Muscle of back (tissue), 11 donors: ENCODE data around the gene SPTBN4. TPM values are rescaled to one million over a fixed set of nuclear protein-coding genes. Genes with fewer than 3 reads are reported as not detected.

Experiments
- DNase-seq, 3 donors: peaks; one replicate each; pipeline versions ENCODE4 v3.0.0 to v3.0.0-alpha.2; 2013
- polyA plus RNA-seq, 10 donors: library from polyadenylated mRNA; unstranded; fragments of 120-200 nt; gene quantifications; one replicate each; pipeline ENCODE4 v1.2.1, GENCODE V29; 2013; ENCODE audit not compliant: insufficient read length in 10 of 10

SPTBN4 gene
- polyA plus RNA-seq, 10 donors, result 0.25 to 0.81 (median 0.49) TPM

DNA sequence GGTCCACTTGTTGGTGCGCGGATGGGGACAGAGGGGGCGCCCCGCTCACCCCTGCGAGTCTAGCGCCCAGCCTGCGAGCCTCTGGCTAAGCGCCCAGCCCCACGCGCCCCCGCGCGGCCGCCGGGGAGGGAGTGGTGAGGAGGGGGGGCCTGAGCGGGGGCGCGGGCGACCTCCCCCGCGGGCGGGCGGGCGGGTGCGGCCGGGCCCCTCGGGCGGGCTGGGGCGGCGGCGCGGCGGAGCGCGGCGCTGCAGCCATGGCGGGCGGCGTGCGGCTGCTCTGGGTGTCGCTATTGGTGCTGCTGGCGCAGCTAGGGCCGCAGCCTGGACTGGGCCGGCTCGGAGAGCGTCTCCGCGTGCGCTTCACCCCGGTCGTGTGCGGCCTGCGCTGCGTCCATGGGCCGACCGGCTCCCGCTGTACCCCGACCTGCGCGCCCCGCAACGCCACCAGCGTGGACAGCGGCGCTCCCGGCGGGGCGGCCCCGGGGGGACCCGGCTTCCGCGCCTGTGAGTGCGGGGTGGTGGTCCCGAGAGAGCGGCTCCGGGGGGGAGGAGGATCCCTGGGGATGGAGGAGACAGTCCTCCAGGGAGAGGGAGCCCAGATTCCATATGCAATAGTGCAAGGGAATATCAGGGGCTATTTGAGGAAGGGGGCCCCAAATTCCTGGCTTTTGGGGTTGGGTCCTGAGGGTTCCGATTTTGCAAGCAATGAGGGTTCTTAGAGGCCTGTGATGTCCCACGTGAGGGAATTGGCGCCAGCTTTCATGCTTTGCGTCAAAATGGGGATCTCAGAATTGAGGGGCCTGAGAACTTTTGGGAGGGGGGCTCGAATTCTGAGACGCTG lies 134.6 kb downstream of the SPTBN4 start, which contains the start of gene LTBP4:
TSS of gene LTBP4 (plus strand) at position 236 of the 841 bp plus-strand sequence. CDS start at position 255, 19 bp downstream.
- DNase-seq, result peak in 1 of 3 donors; percentile 71

DNA sequence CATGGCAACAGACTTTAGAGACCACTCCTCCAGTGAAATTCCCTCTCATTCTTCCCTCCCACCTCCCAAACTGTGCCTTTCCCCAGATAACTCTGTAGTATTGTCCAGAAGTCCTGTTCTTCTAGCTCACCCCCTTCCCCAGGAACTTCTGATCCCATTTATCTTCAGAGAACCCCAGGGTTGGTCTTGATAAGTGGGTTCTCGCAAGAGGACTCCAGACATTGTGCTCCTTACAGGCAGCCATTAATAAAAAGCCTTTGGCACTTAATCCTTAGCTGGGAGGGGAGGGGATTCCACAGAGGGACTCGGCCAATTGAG lies 136.2 kb downstream of the SPTBN4 start:
- DNase-seq, result no peak

DNA sequence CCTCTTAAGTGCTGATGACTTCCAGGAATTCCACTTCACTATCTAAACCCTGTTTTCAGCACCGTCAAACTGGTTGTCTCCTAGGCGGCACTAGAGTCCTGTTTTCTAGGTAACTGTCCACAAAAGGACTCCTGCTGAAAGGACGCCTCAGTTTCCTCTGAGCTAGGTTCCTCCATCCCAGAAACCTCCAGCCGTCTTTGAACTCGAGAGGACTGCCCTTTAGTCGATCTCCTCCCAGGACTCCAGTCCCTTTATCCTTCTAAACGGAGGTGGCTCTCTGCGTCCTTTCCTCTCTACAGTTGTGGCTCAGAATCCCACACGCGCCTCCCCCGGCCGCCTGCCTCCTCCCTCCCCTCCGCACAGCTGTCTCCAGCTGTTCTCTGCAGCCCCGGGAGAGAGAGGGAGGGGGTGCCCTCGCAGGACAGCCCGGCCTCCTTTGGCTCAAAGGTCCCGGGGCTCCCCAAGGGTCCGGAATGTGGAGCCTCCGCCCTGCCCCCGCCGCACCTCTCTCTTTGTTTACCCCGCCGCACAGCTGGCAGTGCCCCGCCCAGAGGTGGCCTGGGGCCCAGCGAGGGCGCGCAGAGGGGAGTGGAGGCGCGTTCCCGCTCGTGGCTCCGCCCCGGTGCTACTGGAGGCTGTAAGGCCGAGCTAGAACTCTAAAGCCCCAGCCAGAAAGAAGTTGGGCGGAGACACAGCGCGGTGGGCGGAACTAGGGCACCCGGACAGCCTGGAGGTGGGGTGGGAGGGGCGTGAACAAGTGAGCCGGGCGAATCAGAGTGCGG lies 136.8 kb downstream of the SPTBN4 start:
- DNase-seq, result peak; percentile 94 to 99 (median 96)

DNA sequence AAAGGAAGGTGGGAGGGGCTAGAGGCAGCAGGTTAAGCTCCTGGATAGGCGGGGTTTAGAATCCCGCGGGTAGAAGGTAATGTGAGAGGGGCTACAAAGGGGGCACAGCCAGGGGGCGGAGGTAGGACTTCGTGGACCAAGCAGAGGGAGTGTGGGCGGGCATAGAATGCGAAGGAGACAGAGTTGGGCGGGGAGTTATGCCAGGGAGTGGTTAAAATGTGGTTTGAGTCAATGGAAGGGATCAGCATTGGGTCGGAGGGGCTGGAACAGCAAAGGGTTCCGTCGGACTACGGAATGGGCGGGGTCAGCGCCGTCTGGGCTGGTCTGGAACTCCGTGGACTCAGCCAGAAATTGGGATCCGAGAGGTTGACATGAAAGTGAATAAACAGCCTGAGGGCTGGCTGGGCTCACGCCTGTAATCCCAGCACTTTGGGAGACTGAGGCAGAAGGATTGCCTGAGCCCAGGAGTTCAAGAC lies 137.4 kb downstream of the SPTBN4 start:
- no peak for DNase-seq

DNA sequence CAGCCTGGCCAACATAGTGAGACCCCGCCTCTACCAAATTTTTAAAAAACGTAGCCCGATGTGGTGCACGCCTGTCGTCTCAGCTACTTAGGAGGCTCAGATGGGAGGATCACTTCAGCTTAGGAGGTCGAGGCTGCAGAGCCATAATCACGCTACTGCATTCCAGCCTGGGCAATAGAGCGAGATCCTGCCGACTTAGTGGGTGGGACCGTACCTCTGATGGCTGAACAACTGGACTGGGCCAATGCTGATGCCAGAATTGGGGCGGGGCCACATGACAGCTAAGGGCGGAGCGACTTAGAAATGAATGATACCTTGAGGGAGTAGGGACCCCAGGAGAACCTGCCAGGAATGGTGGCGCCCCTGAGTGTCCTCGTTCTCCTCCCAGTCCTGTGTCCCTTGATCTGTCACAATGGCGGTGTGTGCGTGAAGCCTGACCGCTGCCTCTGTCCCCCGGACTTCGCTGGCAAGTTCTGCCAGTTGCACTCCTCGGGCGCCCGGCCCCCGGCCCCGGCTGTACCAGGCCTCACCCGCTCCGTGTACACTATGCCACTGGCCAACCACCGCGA lies 137.9 kb downstream of the SPTBN4 start:
- no peak for DNase-seq

DNA sequence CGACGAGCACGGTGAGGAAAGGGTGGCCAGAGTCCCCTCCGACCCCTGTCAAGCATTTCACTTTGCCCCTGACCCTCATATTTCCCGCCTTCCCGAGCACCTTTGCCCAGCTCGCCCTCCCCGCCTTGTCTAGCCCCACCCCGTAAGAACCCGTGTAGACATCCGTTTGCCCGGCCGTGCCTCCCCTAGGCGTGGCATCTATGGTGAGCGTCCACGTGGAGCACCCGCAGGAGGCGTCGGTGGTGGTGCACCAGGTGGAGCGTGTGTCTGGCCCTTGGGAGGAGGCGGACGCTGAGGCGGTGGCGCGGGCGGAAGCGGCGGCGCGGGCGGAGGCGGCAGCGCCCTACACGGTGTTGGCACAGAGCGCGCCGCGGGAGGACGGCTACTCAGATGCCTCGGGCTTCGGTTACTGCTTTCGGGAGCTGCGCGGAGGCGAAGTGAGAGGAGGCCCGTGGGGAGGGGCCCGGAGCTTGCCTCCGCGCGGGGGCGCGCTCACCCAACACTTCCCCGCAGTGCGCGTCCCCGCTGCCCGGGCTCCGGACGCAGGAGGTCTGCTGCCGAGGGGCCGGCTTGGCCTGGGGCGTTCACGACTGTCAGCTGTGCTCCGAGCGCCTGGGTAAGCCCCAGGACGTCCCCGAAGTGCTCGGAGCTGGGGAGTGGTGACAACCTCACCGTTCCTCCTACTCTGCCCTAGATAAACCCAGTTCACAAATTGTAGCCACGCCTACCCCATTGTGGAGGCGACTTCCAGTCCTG lies 138.6 kb downstream of the SPTBN4 start:
- DNase-seq, result peak in 1 of 3 donors; percentile 79

DNA sequence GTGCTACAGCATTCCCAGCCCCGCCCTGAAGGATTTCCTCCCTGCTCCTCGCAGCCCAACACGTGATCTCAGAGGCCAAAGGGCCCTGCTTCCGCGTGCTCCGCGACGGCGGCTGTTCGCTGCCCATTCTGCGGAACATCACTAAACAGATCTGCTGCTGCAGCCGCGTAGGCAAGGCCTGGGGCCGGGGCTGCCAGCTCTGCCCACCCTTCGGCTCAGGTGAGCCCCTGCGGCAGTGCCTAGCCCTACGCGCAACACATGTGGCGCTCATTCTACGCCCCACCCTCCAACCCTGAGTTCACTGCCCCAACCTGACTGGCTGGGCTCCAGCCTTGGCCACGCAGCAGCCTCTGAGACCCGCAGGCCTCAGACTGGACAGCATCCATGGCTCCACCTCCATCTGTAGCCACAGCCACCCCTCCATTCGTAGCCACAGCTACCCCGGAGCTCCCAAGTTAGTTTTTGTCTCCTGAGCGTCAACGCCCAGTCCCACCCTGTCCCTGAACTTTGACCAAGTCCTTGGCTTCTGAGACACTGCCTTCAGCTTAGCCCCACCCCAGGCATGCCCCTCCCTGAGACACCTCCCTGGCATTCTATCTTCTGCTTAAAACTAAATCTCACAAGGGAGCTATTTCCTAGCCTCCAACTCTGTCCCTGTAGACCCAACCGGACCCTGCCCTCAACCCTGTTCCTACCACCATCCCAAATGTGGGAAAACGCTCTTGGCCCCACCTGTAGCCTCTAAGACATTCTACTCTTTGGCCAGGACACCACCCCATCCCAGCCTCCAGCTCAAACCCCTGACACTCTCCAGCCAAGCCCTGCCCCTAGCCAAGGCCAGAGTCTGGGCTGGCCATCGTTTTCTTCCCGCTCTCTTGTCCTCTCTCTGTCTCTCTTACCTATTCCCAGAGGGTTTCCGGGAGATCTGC lies 140.8 kb downstream of the SPTBN4 start:
- DNase-seq, result peak in 1 of 3 donors; percentile 42

DNA sequence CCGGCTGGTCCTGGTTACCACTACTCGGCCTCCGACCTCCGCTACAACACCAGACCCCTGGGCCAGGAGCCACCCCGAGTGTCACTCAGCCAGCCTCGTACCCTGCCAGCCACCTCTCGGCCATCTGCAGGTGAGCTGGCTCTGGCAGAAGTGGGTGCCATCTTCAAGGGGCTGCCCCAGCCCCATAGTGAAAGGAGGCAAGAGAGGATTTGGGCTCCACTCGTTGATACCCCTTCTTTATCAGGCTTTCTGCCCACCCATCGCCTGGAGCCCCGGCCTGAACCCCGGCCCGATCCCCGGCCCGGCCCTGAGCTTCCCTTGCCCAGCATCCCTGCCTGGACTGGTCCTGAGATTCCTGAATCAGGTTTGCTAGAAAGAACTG lies 141.4 kb downstream of the SPTBN4 start:
- DNase-seq, result no peak

DNA sequence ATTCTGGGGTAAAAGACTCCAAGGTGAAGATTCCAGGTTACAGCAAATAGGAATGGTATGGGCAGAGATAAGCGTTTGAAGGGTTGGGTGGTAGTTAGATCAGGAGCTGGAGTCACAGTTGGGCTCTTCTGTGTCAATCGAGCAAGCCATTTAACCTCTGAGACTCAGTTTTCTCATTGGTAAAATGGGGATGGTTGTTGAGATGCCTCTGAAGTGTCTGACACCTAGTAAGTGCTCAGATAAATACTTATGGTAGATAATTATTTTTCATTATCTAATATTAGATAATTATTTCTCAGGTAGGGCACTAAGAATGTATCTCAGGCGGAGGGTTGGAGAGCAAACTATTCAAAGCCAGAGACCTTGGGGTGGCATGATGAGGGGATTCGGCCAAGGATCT lies 142.2 kb downstream of the SPTBN4 start:
- no peak for DNase-seq

DNA sequence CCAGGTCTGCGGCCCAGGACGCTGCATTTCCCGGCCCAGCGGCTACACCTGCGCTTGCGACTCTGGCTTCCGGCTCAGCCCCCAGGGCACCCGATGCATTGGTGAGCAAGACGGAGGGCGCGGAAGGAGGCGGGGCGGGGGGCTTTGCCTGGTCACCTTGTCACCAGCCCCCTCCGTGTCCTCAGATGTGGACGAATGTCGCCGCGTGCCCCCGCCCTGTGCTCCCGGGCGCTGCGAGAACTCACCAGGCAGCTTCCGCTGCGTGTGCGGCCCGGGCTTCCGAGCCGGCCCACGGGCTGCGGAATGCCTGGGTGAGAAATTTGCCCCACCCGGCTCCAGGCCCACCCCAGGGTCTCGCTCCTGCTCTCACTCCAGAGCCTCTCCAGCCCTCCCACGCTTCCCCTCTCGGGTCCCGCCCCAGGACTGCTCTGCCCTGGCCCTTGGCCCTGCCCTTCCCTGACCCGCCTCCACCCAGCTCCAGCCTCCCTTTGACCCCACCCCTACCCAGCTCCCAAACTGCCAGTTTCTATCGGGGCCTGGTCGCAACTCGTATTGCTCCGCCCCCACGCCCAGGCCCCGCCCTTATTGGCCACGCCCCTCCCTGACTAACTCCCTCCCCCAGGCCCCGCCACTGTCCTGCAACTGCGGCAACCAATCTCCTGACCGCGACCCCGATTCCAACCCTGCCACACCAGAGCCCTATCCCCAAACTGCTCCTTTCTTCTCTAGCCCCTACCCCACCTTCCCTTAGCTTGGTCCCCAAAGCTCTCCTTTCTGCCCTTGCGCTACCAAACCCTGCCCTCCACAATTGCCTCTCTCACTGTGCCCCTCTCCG lies 143.0 kb downstream of the SPTBN4 start:
- peak in 1 of 3 donors; percentile 84 for DNase-seq

DNA sequence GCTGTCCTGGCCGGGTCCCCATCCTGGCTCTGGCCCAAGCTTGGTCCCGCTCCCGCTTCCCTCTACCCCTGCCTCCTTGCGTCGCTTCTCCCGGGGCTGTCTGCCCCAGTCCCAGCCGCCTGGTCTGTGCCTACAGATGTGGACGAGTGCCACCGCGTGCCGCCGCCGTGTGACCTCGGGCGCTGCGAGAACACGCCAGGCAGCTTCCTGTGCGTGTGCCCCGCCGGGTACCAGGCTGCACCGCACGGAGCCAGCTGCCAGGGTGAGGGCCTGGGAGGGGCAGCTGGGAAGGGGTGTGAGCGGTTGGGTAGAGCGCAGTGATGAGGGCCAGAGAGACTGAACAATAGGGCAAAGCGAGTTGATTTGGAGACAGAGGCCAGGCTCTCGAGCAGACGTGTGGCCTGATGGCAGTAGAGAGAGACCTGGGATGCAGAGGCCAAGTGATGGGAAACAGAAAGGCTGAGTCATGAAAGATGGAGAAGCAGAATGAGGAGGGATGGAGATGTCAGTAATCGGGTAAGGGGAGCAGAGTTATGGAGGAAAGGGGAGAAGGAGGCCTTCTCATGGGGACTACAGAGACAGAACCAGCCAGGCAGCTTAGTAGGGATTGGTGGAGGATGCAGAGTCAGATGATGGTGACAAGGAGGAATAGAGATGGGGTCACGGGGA lies 143.7 kb downstream of the SPTBN4 start:
- DNase-seq, result no peak

DNA sequence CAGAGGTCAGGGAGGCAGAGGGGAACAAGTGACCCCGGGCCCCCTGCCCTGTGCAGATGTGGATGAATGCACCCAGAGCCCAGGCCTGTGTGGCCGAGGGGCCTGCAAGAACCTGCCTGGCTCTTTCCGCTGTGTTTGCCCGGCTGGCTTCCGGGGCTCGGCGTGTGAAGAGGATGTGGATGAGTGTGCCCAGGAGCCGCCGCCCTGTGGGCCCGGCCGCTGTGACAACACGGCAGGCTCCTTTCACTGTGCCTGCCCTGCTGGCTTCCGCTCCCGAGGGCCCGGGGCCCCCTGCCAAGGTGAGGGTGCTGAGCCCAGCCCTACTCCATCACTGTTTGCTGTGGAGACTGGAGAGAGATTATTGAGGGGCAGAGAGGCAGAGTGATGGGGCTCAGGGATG lies 144.3 kb downstream of the SPTBN4 start:
- DNase-seq, result no peak

DNA sequence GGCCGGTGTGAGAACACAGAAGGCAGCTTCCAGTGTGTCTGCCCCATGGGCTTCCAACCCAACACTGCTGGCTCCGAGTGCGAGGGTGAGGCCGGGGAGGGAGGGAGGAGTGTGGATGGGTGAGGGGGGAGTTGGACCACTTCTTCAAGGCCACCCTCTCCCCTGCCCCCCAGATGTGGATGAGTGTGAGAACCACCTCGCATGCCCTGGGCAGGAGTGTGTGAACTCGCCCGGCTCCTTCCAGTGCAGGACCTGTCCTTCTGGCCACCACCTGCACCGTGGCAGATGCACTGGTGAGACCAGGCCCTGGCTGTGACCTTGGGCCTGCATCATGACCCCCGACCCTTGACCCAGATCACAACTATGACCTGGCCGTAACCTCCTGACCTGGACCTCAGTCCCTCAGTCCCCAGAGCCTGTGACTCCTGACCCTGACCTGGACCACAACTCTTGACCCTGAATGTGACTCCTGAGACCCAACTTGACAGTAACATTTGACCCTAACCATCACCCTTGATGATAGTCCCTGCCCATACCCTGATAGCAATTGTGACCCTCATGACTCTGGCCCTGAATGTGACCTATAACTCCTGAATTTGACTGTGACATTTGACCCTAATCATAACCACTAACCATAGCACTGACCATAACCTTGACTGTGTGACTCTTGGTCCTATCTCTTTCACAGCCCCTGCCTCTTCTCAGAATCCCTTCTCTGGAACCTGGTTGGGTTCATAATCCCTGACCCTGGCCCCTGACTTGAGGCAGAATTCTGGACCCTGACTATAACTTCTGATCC lies 145.3 kb downstream of the SPTBN4 start:
- DNase-seq, result no peak

DNA sequence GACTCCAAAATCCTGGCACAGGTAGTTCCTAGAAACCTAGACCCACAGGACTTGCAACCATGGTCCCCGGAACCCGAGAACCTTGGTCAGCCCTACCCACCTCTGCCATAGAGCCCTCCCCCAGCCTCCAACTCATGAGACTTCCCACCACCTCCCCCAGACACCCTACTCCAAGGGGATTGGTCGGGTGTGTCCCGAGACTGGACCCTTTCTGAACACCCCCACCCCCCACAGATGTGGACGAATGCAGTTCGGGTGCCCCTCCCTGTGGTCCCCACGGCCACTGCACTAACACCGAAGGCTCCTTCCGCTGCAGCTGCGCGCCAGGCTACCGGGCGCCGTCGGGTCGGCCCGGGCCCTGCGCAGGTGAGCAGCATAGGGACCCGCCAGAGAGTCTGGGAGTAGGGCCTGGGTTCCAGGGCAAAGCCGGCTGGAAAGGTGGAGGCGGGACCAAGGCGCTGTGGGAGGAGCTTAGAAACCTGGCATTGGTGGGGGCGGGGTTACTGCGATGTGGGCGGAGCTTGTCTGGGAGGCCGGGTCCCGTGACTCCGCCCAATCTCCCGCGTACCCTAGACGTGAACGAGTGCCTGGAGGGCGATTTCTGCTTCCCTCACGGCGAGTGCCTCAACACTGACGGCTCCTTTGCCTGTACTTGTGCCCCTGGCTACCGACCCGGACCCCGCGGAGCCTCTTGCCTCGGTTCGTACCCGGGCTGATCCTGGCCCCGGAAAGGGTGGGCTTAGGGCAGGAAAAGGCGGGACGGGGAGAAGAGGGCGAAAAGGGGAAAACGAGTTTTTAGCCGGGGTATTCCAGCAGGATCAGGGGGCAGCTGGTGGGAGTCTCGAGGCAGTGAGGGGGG lies 146.3 kb downstream of the SPTBN4 start:
- DNase-seq, result peak in 1 of 3 donors; percentile 87

DNA sequence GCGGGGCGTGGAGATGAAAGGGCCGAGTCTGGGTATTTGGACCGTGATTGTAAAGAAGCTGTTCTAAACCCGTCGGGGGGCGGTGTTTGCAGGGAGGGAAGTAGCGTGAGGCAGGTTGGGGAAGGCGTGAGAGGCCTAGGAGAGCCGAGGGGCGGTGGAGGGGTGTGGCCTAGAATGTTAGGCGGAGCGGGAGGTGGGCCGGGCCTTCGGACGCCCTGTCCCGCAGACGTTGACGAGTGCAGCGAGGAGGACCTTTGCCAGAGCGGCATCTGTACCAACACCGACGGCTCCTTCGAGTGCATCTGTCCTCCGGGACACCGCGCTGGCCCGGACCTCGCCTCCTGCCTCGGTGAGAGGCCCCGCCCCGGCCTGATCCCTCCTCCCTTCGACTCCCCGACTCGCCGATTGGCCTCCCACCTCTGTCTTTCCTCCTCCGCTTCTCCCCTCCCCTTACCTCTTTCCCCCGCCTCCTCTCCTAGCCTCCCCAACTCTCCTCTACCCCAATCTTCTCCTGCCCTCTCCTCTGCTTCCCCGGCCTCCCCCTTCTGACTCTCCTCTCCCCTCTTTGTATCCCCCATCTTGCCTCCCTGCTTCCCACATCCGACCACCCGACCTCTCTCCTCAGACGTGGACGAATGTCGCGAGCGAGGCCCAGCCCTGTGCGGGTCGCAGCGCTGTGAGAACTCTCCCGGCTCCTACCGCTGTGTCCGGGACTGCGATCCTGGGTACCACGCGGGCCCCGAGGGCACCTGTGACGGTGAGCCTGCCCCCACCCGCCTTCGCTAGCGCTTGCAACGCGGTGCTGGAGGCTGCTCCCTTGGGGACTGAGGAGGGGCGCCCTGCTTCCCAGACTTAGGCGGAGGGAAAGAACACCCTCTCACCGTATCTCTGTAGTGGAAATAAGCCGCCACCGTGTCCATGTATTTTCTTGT lies 147.2 kb downstream of the SPTBN4 start:
- peak; percentile 68 to 95 (median 72) for DNase-seq
